ENCODE results near the gene SOX5.

DNA sequence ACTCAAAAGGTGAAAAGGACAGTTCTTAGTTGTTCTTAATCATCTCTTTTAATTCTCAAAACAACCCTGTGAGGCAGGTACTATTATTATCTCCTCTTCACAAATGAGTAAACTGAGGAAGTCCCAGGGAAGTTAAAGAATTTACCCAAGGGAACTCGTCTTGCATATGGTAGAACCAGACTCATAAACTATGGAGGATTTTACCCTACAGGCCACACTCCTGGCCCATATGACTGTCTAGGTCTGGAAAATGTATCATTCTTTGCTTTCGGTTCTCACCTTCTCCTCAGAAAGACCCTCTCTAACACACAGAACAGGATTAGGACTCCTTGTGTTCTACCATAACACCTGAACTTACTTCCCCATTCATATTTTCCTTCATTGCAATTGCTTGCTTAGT lies 18.9 kb downstream of the SOX5 start:
- TF ChIP-seq, protein P1, sequence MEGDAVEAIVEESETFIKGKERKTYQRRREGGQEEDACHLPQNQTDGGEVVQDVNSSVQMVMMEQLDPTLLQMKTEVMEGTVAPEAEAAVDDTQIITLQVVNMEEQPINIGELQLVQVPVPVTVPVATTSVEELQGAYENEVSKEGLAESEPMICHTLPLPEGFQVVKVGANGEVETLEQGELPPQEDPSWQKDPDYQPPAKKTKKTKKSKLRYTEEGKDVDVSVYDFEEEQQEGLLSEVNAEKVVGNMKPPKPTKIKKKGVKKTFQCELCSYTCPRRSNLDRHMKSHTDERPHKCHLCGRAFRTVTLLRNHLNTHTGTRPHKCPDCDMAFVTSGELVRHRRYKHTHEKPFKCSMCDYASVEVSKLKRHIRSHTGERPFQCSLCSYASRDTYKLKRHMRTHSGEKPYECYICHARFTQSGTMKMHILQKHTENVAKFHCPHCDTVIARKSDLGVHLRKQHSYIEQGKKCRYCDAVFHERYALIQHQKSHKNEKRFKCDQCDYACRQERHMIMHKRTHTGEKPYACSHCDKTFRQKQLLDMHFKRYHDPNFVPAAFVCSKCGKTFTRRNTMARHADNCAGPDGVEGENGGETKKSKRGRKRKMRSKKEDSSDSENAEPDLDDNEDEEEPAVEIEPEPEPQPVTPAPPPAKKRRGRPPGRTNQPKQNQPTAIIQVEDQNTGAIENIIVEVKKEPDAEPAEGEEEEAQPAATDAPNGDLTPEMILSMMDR (IDR thresholded peaks at IDR 0.05), result no peak
- TF ChIP-seq POLR2A (IDR thresholded peaks at IDR 0.05), result no peak
